B cell (primary cell): ENCODE data around the gene CERT1. TPM values are rescaled to one million over a fixed set of nuclear protein-coding genes. Genes with fewer than 3 reads are reported as not detected.

Experiments
- ATAC-seq: fragments of 200-7000 bp; cut with Tn5 transposase; one replicate; pipeline ENCODE4 v1.10.0; 2021; ENCODE audit warnings: low read depth, mild to moderate bottlenecking, moderate number of reproducible peaks, moderate library complexity
- CTCF ChIA-PET: fragments of 350-600 bp; sonication (Branson Sonifier 250); formaldehyde crosslinking; loops from one replicate; lab custom pipeline; 2021; ENCODE audit warnings: antibody characterized with exemption, inconsistent platforms; lab: Charles Lee
- POLR2A ChIA-PET: fragments of 350-600 bp; sonication (Branson Sonifier 250); formaldehyde crosslinking; loops from one replicate; lab custom pipeline; 2021; ENCODE audit warnings: antibody characterized with exemption; lab: Charles Lee
- DNase-seq: peaks from one replicate; pipeline ENCODE4 v3.0.0; 2013
- H2AFZ ChIP-seq: 2 replicates; pipeline ENCODE4 v1.6.1; 2012; ENCODE audit warnings: mild to moderate bottlenecking, low read depth, low read length; ENCODE audit not compliant: insufficient read depth, poor library complexity, severe bottlenecking
- H3K27ac ChIP-seq, 2 donors: 1 replicate in 1 of 2; 2 replicates in 1 of 2; pipeline ENCODE4 v1.5.1; 2012 to 2013; ENCODE audit warnings: low read length in 2 of 2, mild to moderate bottlenecking in 2 of 2, moderate library complexity in 1 of 2
- H3K27me3 ChIP-seq, 4 experiments: fragments of 200-600 bp in 1 of 4; sonication (generic) in 1 of 4; replicated peaks in 1 of 4; 1 replicate in 2 of 4; 2 replicates in 2 of 4; pipeline versions ENCODE4 v1.6.1 to v1.7.0; 2013 to 2016; ENCODE audit warnings: low read length in 3 of 4, mild to moderate bottlenecking in 2 of 4, mixed read lengths in 1 of 4, moderate library complexity in 1 of 4; ENCODE audit not compliant: insufficient read depth in 4 of 4, control insufficient read depth in 3 of 4; ENCODE audit errors: control extremely low read depth in 1 of 4
- H3K36me3 ChIP-seq, 2 experiments: replicated peaks in 1 of 2; 1 replicate in 1 of 2; 2 replicates in 1 of 2; pipeline versions ENCODE4 v1.6.1 to v1.7.1; 2013; ENCODE audit warnings: low read length in 1 of 2; ENCODE audit not compliant: insufficient read depth in 2 of 2, control insufficient read depth in 1 of 2; ENCODE audit errors: control extremely low read depth in 1 of 2, extremely low read depth in 1 of 2
- H3K4me1 ChIP-seq, 2 donors: fragments of 200-600 bp in 1 of 2; sonication (generic) in 1 of 2; 1 replicate in 1 of 2; 2 replicates in 1 of 2; pipeline versions ENCODE4 v1.5.1 to v1.6.1; 2013 to 2017; ENCODE audit warnings: low read length in 2 of 2; ENCODE audit not compliant: control insufficient read depth in 2 of 2, insufficient read depth in 2 of 2
- H3K4me2 ChIP-seq: replicated peaks from 2 replicates; pipeline ENCODE3; 2012; ENCODE audit warnings: mild to moderate bottlenecking, low read depth, low read length; ENCODE audit not compliant: poor library complexity, severe bottlenecking
- H3K4me3 ChIP-seq, 5 experiments: fragments of 200-600 bp in 1 of 5; sonication (generic) in 1 of 5; 1 replicate in 3 of 5; 2 replicates in 2 of 5; pipeline versions ENCODE4 v1.5.1 to v1.7.0; 2011 to 2016; ENCODE audit warnings: low read length in 4 of 5, mild to moderate bottlenecking in 4 of 5, low read depth in 2 of 5, control low read depth in 1 of 5, moderate library complexity in 1 of 5; ENCODE audit not compliant: insufficient read depth in 1 of 5; ENCODE audit errors: control extremely low read depth in 1 of 5, extremely low read depth in 1 of 5
- H3K79me2 ChIP-seq: fragments of 200-600 bp; sonication (generic); one replicate; pipeline ENCODE4 v1.6.0; 2016; ENCODE audit warnings: low read length; ENCODE audit not compliant: control insufficient read depth, insufficient read depth
- H3K9ac ChIP-seq: fragments of 200-600 bp; sonication (generic); 2 replicates; pipeline ENCODE4 v1.6.1; 2017; ENCODE audit warnings: mild to moderate bottlenecking, low read length, moderate library complexity
- H3K9me3 ChIP-seq, 3 donors: one replicate each; pipeline versions ENCODE4 v1.6.1 to v1.7.1; 2013; ENCODE audit warnings: low read length in 2 of 3; ENCODE audit not compliant: control insufficient read depth in 2 of 3, insufficient read depth in 1 of 3; ENCODE audit errors: control extremely low read depth in 1 of 3
- H4K20me1 ChIP-seq: 2 replicates; pipeline ENCODE4 v1.6.0; 2012; ENCODE audit warnings: mild to moderate bottlenecking, low read length; ENCODE audit not compliant: insufficient read depth, control insufficient read depth, poor library complexity, severe bottlenecking
- H3K27ac Mint-ChIP-seq: one replicate; pipeline ENCODE4 v1.8.0; 2021; ENCODE audit warnings: mixed read lengths
- H3K27me3 Mint-ChIP-seq: one replicate; pipeline ENCODE4 v1.8.0; 2021; ENCODE audit warnings: mixed read lengths
- H3K4me1 Mint-ChIP-seq: one replicate; pipeline ENCODE4 v1.8.0; 2021; ENCODE audit warnings: mixed read lengths
- H3K4me3 Mint-ChIP-seq: one replicate; pipeline ENCODE4 v1.8.0; 2021; ENCODE audit warnings: mixed read lengths
- H3K9me3 Mint-ChIP-seq: one replicate; pipeline ENCODE4 v1.8.0; 2022; ENCODE audit warnings: mixed read lengths; ENCODE audit not compliant: insufficient read depth
- EZH2 ChIP-seq: IDR thresholded peaks from 2 replicates; pipeline ENCODE4 v1.6.1; 2012; ENCODE audit warnings: borderline replicate concordance, low read depth, mild to moderate bottlenecking, moderate library complexity, low read length; ENCODE audit not compliant: insufficient read depth, poor library complexity, severe bottlenecking
- WGBS: methylation state at CpG from one replicate; pipeline ENCODE4 v1.1.5; 2013; ENCODE audit warnings: missing lambda C conversion rate; ENCODE audit not compliant: insufficient coverage; 5-methylcytosine and 5-hydroxymethylcytosine counted together
- intact Hi-C: fragments of 100-400 bp; cut with micrococcal nuclease; formaldehyde crosslinking; loops from one replicate; pipeline ENCODE4 v1.10.0; 2022
- polyA plus RNA-seq: library from polyadenylated mRNA; depleted of rRNA; stranded (reverse); fragments of >200 nt; gene quantifications from 2 replicates; pipeline ENCODE4 v1.2.3, GENCODE V29; 2012
- total RNA-seq, 2 donors: library from RNA; stranded (reverse); fragments of 120-200 nt in 1 of 2; gene quantifications; 1 replicate in 1 of 2; 2 replicates in 1 of 2; pipeline versions ENCODE4 v1.2.3 to v1.2.4, GENCODE V29; 2013 to 2022
- TF ChIP-seq, protein P1 (sequence below): fragments of 200-600 bp; IDR thresholded peaks from one replicate; pipeline ENCODE4 v1.8.0; 2022; ENCODE audit warnings: antibody characterized with exemption, mild to moderate bottlenecking

Gene CERT1
- total and polyA plus RNA-seq, 2 donors (not counting 1 experiment from before 2014, with no cell fraction given) = 13.7 to 60.5 TPM

DNA sequence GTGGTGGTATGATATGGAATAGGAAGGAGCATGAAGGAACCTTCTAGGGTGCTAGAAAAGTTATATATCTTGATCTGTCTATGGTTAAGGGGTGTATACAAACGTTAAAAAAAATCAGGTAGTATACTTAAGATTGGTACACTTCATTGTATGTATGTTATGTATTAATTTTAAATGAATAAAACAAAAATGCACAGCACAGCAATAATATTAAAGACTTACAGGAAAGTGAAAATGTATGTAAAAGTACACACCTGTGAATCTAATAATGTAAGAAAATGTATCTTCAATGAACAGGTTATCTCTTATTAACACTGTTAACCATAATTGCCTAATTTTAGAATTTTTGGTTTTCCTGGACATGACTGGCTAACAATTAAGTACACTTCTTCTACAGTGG, 97.2 kb downstream of the CERT1 start:
- Histone ChIP-seq H3K4me2 (no peak overlapping the region), H3K27ac (no peak overlapping the region), H3K4me1 (no peaks in the 10 kb centered on the region), H3K36me3 (peaks cover 17 to 49% of the 10 kb centered on the region in 2 experiments), H3K79me2 (no peaks in the 10 kb centered on the region), H2AFZ (no peak overlapping the region), H3K9me3 (no peaks in the 10 kb centered on the region), H3K27me3 (no peaks in the 10 kb centered on the region), H3K4me3 (no peak overlapping the region), H4K20me1 (no peaks in the 10 kb centered on the region), H3K9ac (no peak overlapping the region)
- TF ChIP-seq, protein P1, sequence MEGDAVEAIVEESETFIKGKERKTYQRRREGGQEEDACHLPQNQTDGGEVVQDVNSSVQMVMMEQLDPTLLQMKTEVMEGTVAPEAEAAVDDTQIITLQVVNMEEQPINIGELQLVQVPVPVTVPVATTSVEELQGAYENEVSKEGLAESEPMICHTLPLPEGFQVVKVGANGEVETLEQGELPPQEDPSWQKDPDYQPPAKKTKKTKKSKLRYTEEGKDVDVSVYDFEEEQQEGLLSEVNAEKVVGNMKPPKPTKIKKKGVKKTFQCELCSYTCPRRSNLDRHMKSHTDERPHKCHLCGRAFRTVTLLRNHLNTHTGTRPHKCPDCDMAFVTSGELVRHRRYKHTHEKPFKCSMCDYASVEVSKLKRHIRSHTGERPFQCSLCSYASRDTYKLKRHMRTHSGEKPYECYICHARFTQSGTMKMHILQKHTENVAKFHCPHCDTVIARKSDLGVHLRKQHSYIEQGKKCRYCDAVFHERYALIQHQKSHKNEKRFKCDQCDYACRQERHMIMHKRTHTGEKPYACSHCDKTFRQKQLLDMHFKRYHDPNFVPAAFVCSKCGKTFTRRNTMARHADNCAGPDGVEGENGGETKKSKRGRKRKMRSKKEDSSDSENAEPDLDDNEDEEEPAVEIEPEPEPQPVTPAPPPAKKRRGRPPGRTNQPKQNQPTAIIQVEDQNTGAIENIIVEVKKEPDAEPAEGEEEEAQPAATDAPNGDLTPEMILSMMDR = no peak
- no CpG with 5 or more reads among the region's 1 CpG for WGBS
- no peak overlapping the region for H3K27ac Mint-ChIP-seq
- no peak overlapping the region for H3K4me3 Mint-ChIP-seq
- ATAC-seq = no peak
- H3K9me3 Mint-ChIP-seq = no peaks in the 10 kb centered on the region
- POLR2A ChIA-PET = interaction anchor here (0.7 kb wide), 1 partner anchor 1351 kb away, joined by 3 read pairs; no protein-coding TSS in a partner anchor
- DNase-seq = no peak
- no peaks in the 10 kb centered on the region for H3K27me3 Mint-ChIP-seq
- intact Hi-C loops = no loop called here
- CTCF ChIA-PET = no interaction called here
- no peaks in the 10 kb centered on the region for H3K4me1 Mint-ChIP-seq

DNA sequence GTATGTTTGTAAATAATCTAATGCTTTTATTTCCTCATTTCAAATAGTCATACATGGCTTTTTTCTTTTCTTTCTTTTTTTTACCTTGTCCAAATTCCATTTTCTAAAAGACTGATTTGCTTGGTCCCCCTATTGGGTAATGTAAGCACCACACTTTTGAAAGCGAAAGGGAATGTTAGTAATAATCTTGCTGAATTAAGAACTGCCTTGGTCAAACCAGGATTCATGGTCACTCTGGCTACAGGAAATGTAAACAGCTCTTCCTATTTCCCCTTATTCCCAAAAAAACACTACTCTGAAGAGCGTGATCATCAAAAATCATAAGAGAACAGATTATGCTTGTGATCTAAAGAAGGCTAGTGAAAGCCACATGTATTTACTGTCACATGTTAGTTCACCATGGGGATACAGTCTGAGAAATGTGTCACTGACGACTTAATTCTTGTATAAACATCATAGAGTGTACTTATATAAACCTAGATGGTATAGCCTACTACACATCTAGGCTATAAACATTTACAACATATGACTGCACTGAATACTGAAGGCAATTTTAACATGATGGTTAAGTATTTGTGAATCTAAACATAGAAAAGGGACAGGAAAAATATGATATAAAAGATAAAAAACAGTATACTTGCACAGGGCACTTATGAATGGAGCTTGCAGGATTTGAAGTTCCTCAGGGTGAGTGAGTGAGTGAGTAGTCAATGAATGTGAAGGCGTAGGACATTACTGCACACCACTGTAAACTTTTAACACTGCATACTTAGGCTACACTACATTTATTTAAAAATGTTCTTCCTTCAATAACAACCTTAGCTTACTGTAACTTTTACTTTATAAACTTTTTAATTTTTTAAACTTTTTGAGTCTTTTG, 99.1 kb downstream of the CERT1 start:
- ChIA-PET CTCF (no interaction called here), POLR2A (no interaction called here)
- Histone ChIP-seq H3K36me3 (peaks cover 12 to 38% of the 10 kb centered on the region in 2 experiments), H3K27me3 (no peaks in the 10 kb centered on the region), H4K20me1 (no peaks in the 10 kb centered on the region), H2AFZ (no peak overlapping the region), H3K9me3 (no peaks in the 10 kb centered on the region), H3K9ac (no peak overlapping the region), H3K79me2 (no peaks in the 10 kb centered on the region), H3K27ac (no peak overlapping the region), H3K4me1 (no peaks in the 10 kb centered on the region), H3K4me2 (no peak overlapping the region), H3K4me3 (no peak overlapping the region)
- intact Hi-C loops = no loop called here
- H3K4me1 Mint-ChIP-seq = no peaks in the 10 kb centered on the region
- no peaks in the 10 kb centered on the region for H3K27me3 Mint-ChIP-seq
- TF ChIP-seq EZH2 = no peak
- TF ChIP-seq, protein P1 = no peak
- no peaks in the 10 kb centered on the region for H3K9me3 Mint-ChIP-seq
- DNase-seq (no peak), ATAC-seq (no peak)
- WGBS = no CpG with 5 or more reads among the region's 4 CpGs
- H3K4me3 Mint-ChIP-seq = no peak overlapping the region
- H3K27ac Mint-ChIP-seq = no peak overlapping the region
